HL-60 (cell line): ENCODE measurements around the gene RNGTT.

Source experiments
- CTCF ChIP-seq: IDR thresholded peaks from one replicate; pipeline ENCODE4 v1.5.1; 2011; ENCODE audit warnings: low read length, control low read depth, inconsistent platforms; ENCODE audit not compliant: insufficient read depth
- REST ChIP-seq: IDR thresholded peaks from 2 replicates; pipeline ENCODE4 v1.6.1; 2012; ENCODE audit warnings: low read depth; ENCODE audit not compliant: insufficient replicate concordance

- no peak for TF ChIP-seq CTCF
- TF ChIP-seq REST: no peak
These were observed 47.4 kb upstream of the RNGTT start for GRCh38 chr6:89010825-89011224.
